KOPT-K1 (cell line): ENCODE data around the gene VPS35.
"Not testable (repeated sequence)": the region's sequence is repeated elsewhere in the genome, so short reads cannot be mapped to it uniquely, and the experiment has no call there.

ENCODE experiments used
- H3K27ac ChIP-seq: fragments of 200-600 bp; sonication (generic); 2 replicates; pipeline ENCODE4 v1.5.1; 2016; ENCODE audit warnings: antibody characterized with exemption, mild to moderate bottlenecking, low read depth, low read length; ENCODE audit not compliant: poor library complexity, severe bottlenecking
- H3K36me3 ChIP-seq: fragments of 200-600 bp; sonication (generic); 2 replicates; pipeline ENCODE4 v1.5.1; 2017; ENCODE audit warnings: antibody characterized with exemption, mild to moderate bottlenecking, low read length, moderate library complexity; ENCODE audit not compliant: insufficient read depth
- H3K9me3 ChIP-seq: fragments of 200-600 bp; sonication (generic); 2 replicates; pipeline ENCODE4 v1.5.1; 2017; ENCODE audit warnings: antibody characterized with exemption, low read length, mild to moderate bottlenecking; ENCODE audit not compliant: insufficient read depth, poor library complexity, severe bottlenecking

VPS35 gene

GRCh38 chr16:46693598-46693997 is 4.6 kb upstream of the VPS35 start:
- Histone ChIP-seq H3K36me3 (peaks cover 72% of the 10 kb centered on the region), H3K27ac (no peak overlapping the region), H3K9me3 (no peaks in the 10 kb centered on the region)

- Histone ChIP-seq H3K27ac (no peak overlapping the region), H3K36me3 (peaks cover 53% of the 10 kb centered on the region), H3K9me3 (no peaks in the 10 kb centered on the region)
These were observed 2.7 kb upstream of the VPS35 start for GRCh38 chr16:46691726-46692125.

GRCh38 chr16:46690281-46691178 is 1.6 kb upstream of the VPS35 start:
- peak overlapping the region; percentile 81 for H3K27ac ChIP-seq

GRCh38 chr16:46689365-46690280 is 645 bp upstream of the VPS35 start, which contains the start of gene ORC6:
TSS of gene ORC6 (plus strand) at chr16:46689659. CDS start at chr16:46689706, 47 bp downstream.
- Histone ChIP-seq H3K27ac (peak within 1 kb of the TSS; percentile 81), H3K9me3 (no peaks in the 10 kb centered on the region), H3K36me3 (peaks cover 32% of the 10 kb centered on the region)

More at GRCh38 chr16:46690281-46691178, 1.6 kb upstream of the VPS35 start:
- Histone ChIP-seq H3K36me3 (peaks cover 41% of the 10 kb centered on the region), H3K9me3 (no peaks in the 10 kb centered on the region)

GRCh38 chr16:46688101-46688653 is 801 bp downstream of the VPS35 start:
- Histone ChIP-seq H3K36me3 (peaks cover 25% of the 10 kb centered on the region), H3K9me3 (no peaks in the 10 kb centered on the region), H3K27ac (peak overlapping the region; percentile 81)

- H3K36me3 ChIP-seq = peaks cover 18% of the 10 kb centered on the region
- no peaks in the 10 kb centered on the region for H3K9me3 ChIP-seq
- H3K27ac ChIP-seq = peak overlapping the region; percentile 81
These were observed 1.5 kb downstream of the VPS35 start for GRCh38 chr16:46687486-46687885.

- H3K27ac ChIP-seq = no peak overlapping the region
- H3K9me3 ChIP-seq = no peaks in the 10 kb centered on the region
These were observed 2.0 kb downstream of the VPS35 start for GRCh38 chr16:46686815-46687473.

GRCh38 chr16:46681867-46682266 is 7.1 kb downstream of the VPS35 start:
- H3K27ac ChIP-seq, H3K9me3 ChIP-seq: not testable (repeated sequence)
- H3K36me3 ChIP-seq = peaks cover 52% of the 10 kb centered on the region

More at GRCh38 chr16:46686815-46687473, 2.0 kb downstream of the VPS35 start:
- peaks cover 17% of the 10 kb centered on the region for H3K36me3 ChIP-seq

GRCh38 chr16:46677943-46678342 is 11.0 kb downstream of the VPS35 start:
- not testable (repeated sequence) for H3K27ac ChIP-seq, H3K9me3 ChIP-seq
- peaks cover 91% of the 10 kb centered on the region for H3K36me3 ChIP-seq

GRCh38 chr16:46673320-46674013 is 15.5 kb downstream of the VPS35 start:
- Histone ChIP-seq H3K27ac (no peak overlapping the region), H3K36me3 (peaks cover 99% of the 10 kb centered on the region), H3K9me3 (no peaks in the 10 kb centered on the region)

- H3K36me3 ChIP-seq = peaks cover 98% of the 10 kb centered on the region
- H3K9me3 ChIP-seq = no peaks in the 10 kb centered on the region
- no peak overlapping the region for H3K27ac ChIP-seq
These were observed 26.9 kb downstream of the VPS35 start for GRCh38 chr16:46662123-46662522.

GRCh38 chr16:46658925-46659324 is 30.1 kb downstream of the VPS35 start:
- peak overlapping the region; percentile 41 for H3K27ac ChIP-seq
- H3K36me3 ChIP-seq = peaks cover 86% of the 10 kb centered on the region
- no peaks in the 10 kb centered on the region for H3K9me3 ChIP-seq

GRCh38 chr16:46651305-46651704 is 37.7 kb downstream of the VPS35 start:
- Histone ChIP-seq H3K36me3 (peaks cover 12% of the 10 kb centered on the region; the same call in 1 of the 2 replicates), H3K27ac (no peak overlapping the region), H3K9me3 (no peaks in the 10 kb centered on the region)

GRCh38 chr16:46650254-46650623 is 38.7 kb downstream of the VPS35 start:
- no peak overlapping the region for H3K27ac ChIP-seq
- H3K36me3 ChIP-seq = peaks cover 2% of the 10 kb centered on the region; the same call in 1 of the 2 replicates
- no peaks in the 10 kb centered on the region for H3K9me3 ChIP-seq
